8988T (cell line): ENCODE measurements around the gene OOSP3.
"Not testable (repeated sequence)": the region's sequence is repeated elsewhere in the genome, so short reads cannot be mapped to it uniquely, and the experiment has no call there.

Experiments used
- DNase-seq: peaks from one replicate; pipeline ENCODE4 v3.0.0; 2011

The OOSP3 gene

DNA sequence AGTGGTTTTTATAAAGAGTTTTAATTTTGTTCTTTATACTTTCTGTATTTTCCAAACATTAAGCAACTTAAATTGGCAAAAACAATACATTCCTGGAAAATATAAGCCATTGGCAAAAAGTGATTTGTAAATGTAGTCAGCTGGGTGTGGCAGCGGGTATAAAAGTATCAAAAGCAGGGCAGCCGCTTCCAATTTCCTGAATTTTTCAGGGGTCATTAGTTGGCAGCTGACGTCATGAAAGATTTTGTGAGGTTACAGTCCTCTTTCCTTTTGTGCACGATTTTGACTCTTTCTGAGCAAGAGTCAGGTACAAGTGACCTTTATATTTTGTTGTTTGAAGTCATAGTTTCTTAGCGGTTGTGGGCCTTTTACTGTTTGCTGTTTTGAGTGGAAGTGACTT, at the start of gene OOSP3:
Gene OOSP3, plus strand, starts transcription at position 208 of the 400 bp plus-strand sequence. Its CDS starts 27 bp downstream, at position 235.
- DNase-seq, result no peak

GRCh38 chr11:59829358-59829757, 49.2 kb upstream of the OOSP3 start:
- DNase-seq, result no peak

GRCh38 chr11:59833602-59834001, 45.0 kb upstream of the OOSP3 start:
- no peak for DNase-seq

DNA sequence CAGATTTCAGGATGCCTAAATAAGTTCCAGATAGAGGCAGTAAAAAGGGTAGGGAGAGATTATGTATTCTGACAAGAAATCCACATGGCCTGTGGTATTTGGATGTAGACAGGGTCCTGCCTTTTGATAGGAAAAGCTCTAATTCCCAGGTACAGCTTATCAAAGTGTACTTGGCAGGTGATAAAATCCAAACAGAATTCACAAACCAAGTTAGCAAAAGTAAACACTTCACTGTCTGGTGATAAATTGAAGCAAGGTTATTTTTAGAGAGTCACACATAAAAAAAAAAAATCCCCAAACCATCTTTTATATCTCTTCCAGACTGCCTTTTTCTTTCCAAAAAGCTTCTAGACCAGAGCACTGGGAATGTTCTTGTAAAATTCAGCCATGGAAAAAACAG, 39.0 kb upstream of the OOSP3 start:
- DNase-seq, result no peak

GRCh38 chr11:59841514-59841913, 37.1 kb upstream of the OOSP3 start:
- DNase-seq, result no peak

DNA sequence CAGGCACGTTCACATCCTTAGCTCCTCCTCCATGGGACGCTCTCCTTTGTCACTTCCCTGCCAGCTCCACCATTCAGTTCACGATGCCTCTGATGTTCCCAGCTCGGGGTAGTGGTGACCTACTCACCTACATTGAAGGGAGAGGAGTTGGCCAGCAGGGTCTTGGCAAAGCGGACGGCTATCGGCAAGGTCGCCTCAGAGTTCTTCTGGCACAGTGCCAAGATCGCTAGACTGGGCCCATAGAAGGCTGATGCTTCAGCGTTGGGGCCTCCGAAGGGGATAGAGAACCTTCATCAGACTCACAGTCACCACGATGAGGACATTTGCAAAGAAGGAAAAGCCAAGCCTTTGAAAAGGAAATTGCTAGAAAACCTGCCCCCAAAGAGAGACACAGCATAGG, 36.3 kb upstream of the OOSP3 start:
- DNase-seq, result no peak

DNA sequence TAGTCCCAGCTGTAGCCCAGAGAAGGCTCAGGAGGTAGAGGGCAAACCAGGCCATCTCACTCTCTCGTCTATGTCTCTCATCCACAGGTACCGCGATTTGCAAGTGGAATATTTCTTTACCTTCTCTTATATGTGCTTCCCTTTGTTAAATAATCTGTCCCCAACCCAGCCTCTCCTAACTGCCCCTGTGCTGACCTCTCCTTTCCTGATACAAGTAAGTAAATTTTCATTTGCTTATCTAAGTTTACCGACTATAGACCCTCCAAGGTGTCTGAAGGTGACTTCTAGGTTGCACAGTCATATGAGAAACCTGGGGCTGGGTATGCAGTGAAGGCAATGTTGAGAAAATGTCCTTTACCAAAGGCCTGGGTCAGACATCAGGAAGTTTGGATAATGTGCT, 33.2 kb upstream of the OOSP3 start, which contains the start of gene CBLIF:
Gene CBLIF, minus strand, starts transcription at position 101 of the 400 bp plus-strand sequence. Its CDS starts 46 bp downstream, at position 55.
- no peak for DNase-seq

DNA sequence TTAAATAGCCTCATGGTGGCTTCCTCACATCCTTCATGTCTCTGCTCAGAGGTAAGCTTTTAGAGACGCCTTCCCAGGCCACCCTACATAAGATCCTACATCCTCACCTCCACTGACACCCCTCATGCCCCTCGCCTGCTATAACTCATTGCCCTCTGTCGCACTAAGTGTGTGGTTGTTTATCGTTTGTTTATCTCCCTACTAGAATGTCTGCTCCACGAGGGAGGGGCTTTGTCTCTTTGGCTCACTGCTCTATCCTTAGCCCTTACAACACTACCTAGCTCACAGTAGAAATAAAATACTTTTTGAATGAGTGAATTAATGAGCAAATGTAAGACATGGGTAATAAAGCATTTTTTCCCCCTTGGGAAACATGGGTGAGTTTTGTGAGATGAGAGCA, 32.0 kb upstream of the OOSP3 start:
- no peak for DNase-seq

DNA sequence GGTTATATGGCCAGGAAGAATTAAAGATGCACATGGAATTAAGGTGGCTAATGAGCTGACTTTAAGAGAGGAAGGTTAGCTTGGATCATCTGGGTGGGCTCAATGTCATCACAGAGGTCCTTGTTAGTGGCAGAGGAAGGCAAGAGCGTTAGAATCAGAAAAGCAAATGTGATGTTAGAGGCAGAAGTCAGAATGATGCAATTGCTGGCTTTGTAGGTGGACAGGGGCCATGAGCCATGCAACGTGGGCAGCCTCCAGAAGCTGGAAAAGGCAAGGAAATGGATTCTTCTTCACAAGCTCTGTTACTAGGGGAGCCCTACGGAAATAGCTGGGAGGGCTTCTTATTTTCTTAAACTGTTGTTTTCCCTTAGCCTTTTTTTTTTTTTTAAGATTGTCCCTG, 31.0 kb upstream of the OOSP3 start:
- no peak for DNase-seq

DNA sequence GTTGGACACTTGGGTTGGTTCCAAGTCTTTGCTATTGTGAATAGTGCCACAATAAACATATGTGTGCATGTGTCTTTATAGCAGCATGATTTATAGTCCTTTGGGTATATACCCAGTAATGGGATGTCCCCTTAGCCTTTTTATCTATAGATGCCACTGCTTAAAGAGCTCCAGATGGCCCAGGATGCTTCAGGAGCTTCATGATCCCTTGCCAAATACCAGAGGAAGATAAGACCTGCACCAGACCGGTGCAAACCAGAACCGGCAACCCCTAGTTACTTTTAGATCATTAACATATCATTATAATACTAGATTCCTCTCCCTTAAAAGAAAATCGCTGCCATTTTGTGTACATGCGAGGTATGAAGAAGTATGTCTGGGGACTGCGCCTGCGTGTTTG, 30.1 kb upstream of the OOSP3 start:
- not testable (repeated sequence) for DNase-seq

DNA sequence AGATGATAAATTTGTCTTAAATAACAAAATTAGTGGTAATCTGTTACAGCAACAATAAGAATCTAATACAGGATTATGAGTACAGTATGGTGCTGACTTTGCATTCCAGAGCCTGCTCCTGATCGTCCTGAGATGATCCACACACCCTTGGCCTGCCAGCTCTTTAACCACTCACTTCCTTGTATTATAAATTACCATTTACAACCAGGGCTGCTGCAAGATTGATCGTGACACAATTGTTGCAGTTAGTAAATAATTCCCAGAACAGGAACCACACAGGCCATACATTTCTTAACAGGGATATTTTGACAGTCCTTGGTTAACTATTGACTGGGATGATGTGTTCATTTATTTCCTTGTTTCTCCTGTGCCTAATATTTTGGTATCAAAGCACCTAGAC, 29.5 kb upstream of the OOSP3 start:
- DNase-seq, result no peak

DNA sequence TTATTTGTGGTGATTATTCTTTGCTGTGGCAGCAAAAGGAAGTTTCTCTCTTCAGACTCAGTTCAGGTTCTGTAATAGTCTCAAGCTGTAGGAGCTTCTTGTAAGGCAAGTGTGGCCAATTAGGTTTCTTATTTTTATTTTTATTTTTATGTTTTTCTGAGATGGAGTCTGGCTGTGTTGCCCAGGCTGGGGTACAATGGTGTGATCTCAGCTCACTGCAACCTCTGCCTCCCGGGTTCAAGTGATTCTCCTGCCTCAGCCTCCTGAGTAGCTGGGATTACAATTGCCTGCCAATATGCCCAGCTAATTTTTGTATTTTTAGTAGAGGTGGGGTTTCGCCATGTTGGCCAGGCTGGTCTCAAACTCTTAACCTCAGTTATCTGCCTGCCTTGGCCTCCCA, 29.0 kb upstream of the OOSP3 start:
- DNase-seq, result not testable (repeated sequence)

GRCh38 chr11:59851416-59851815, 27.2 kb upstream of the OOSP3 start:
- DNase-seq, result not testable (repeated sequence)

DNA sequence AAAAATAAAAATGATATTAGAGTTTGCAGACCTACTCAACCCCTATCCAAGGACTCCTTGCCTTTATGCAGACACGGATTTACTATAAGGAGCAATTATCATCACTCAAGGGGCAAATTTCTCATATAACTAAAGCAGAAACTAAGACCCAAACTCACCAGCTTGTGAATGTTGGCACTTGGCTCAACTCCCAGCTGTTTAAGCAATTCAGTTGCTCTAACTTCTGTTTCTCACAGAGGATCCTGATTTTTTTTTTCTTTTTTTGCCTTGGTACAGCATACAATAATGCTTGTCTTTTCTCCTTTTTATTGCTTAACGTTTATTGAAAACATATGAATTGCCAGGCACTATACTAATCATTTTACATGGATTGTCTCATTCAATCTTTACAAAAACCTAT, 23.7 kb upstream of the OOSP3 start:
- DNase-seq, result no peak

GRCh38 chr11:59857439-59858434, 20.8 kb upstream of the OOSP3 start:
- DNase-seq, result no peak

DNA sequence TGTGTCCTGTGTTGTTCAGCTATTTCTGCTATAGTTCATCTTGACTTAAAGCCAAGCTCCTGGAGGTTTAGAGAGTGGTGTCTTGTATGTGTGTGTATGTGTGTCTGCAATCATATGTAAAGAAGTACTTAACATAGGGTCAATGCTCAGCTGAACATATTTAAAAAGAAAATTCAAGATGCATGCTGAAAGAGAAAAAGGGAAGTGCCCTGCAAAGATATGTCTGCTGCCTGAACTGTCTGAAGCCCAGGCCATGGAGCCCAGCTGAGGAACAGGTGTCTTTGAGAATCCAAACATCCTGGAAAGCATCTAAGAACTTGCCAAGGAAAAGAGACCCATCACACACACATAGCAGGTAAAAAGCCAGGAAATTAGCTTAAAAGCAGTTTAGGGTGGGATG, 18.9 kb upstream of the OOSP3 start:
- DNase-seq, result no peak

GRCh38 chr11:59862252-59862651, 16.3 kb upstream of the OOSP3 start:
- no peak for DNase-seq

GRCh38 chr11:59865031-59865430, 13.6 kb upstream of the OOSP3 start:
- no peak for DNase-seq

GRCh38 chr11:59866397-59866796, 12.2 kb upstream of the OOSP3 start, which contains the start of gene TCN1:
TSS of gene TCN1 (minus strand) at chr11:59866487. CDS start at chr11:59866470, 17 bp downstream.
- no peak for DNase-seq

- DNase-seq, result no peak
These were observed 11.7 kb upstream of the OOSP3 start for GRCh38 chr11:59866836-59867235.

GRCh38 chr11:59867946-59868345, 10.6 kb upstream of the OOSP3 start:
- DNase-seq, result no peak

- no peak for DNase-seq
These were observed 6.5 kb upstream of the OOSP3 start for GRCh38 chr11:59872076-59872475.

DNA sequence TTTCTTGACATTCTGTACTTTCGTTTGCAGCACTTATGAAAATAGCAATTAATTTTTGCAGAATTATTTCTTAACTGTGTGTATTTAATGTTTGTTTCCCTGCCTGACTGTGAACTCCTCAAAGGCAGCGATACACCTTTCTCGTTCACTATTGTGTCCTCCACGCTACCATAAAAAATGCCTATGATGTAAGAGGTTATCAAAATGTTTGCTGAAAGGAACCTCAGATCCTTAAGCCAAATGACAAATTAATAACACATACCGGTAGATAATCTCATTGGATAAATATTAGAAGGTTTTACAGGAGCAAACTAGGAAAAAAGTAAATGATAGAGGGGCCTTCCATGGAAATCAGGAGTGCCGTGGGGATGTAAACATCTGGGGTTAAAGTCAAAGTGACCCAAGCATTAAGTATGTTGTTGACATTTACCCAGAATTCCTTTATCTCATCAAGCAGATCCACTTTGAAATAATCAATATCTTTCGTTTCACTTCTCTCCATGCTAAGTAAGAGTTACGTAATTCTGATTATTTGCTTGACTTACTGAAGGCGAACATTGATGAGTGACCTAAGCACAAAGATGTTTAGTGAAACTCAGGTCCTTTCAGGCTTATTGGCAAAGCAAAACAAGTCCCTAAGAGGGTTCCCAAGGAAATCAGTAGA, 2.6 kb upstream of the OOSP3 start:
- DNase-seq, result no peak

DNA sequence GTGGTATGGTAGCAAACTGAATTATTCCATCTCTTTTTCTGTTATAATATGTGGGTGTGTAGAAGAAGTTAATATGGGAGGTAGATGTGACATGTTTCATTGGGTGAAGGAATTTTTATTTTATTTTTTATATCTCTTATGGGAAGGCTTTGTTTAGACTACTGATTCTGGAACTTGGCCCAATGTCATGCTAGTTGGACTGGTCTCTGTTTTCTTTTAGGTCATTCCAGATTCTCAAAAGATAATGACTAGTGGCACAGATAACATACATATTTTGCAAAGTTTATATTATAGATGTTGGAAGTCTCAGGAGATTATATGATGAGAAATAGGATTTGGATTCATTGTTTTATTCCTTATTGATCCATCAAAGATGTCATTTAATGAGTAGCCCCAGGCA, 1.3 kb upstream of the OOSP3 start:
- DNase-seq, result no peak
